NCI-H2081 treated with DMSO at 0.1 percent for 48 hours (cell line): ENCODE measurements around the gene CELSR3.

Experiments used
- DNase-seq: peaks from one replicate; lab custom pipeline; 2025; lab: John Stamatoyannopoulos, UW

Gene CELSR3

GRCh38 chr3:48687220-48687678 lies 24.6 kb upstream of the CELSR3 start:
- DNase-seq: no peak

- no peak for DNase-seq
Observed at GRCh38 chr3:48686538-48687219, 24.0 kb upstream of the CELSR3 start.

GRCh38 chr3:48685603-48686511 lies 23.2 kb upstream of the CELSR3 start, which contains the start of gene NCKIPSD:
Gene NCKIPSD, minus strand, starts transcription at chr3:48685915. Its CDS starts 108 bp downstream, at chr3:48685807.
- no peak for DNase-seq

GRCh38 chr3:48685293-48685602 lies 22.6 kb upstream of the CELSR3 start:
- DNase-seq: no peak

- no peak for DNase-seq
Observed at GRCh38 chr3:48684480-48685143, 21.9 kb upstream of the CELSR3 start.

GRCh38 chr3:48684054-48684349 lies 21.3 kb upstream of the CELSR3 start:
- no peak for DNase-seq

- DNase-seq: no peak
Observed at GRCh38 chr3:48682786-48683185, 20.1 kb upstream of the CELSR3 start.

- no peak for DNase-seq
Observed at GRCh38 chr3:48681974-48682610, 19.4 kb upstream of the CELSR3 start.

GRCh38 chr3:48681541-48681880 lies 18.8 kb upstream of the CELSR3 start:
- DNase-seq: no peak

GRCh38 chr3:48680811-48681540 lies 18.3 kb upstream of the CELSR3 start:
- no peak for DNase-seq

GRCh38 chr3:48679411-48680391 lies 17.0 kb upstream of the CELSR3 start:
- DNase-seq: no peak

GRCh38 chr3:48678566-48679380 lies 16.1 kb upstream of the CELSR3 start:
- no peak for DNase-seq

GRCh38 chr3:48678056-48678455 lies 15.4 kb upstream of the CELSR3 start:
- no peak for DNase-seq

- DNase-seq: no peak
Observed at GRCh38 chr3:48674505-48674904, 11.8 kb upstream of the CELSR3 start.

GRCh38 chr3:48672522-48672921 lies 9.8 kb upstream of the CELSR3 start:
- no peak for DNase-seq

- DNase-seq: no peak
Observed at GRCh38 chr3:48664929-48665328, 2.2 kb upstream of the CELSR3 start.

- DNase-seq: no peak
Observed at GRCh38 chr3:48664313-48664644, 1.6 kb upstream of the CELSR3 start.

GRCh38 chr3:48663489-48664312 lies 1.0 kb upstream of the CELSR3 start:
- DNase-seq: peak; percentile 81

GRCh38 chr3:48662145-48662752 lies 437 bp downstream of the CELSR3 start:
- DNase-seq: no peak
